SU-DHL-6 (cell line): Measurements from ENCODE around the gene SERPINA1.

Experiments used
- H2AFZ ChIP-seq: fragments of 200-600 bp; sonication (generic); 2 replicates; pipeline ENCODE4 v1.6.1; 2014; ENCODE audit warnings: low read depth, mild to moderate bottlenecking, moderate library complexity, mixed read lengths, antibody characterized with exemption, low read length; ENCODE audit not compliant: severe bottlenecking
- H3F3A ChIP-seq: fragments of 200-600 bp; shearing (Covaris generic); 2 replicates; pipeline ENCODE4 v1.6.0; 2016; ENCODE audit warnings: antibody characterized with exemption, mild to moderate bottlenecking; ENCODE audit not compliant: insufficient read depth
- H3K27ac ChIP-seq: fragments of 200-600 bp; sonication (generic); 2 replicates; pipeline ENCODE4 v1.5.1; 2016; ENCODE audit warnings: low read depth, mild to moderate bottlenecking, low read length, moderate library complexity, mixed read lengths
- H3K27me3 ChIP-seq: fragments of 200-600 bp; sonication (generic), shearing (Covaris generic); 2 replicates; pipeline ENCODE4 v1.6.0; 2014; ENCODE audit warnings: mild to moderate bottlenecking, low read length
- H3K36me3 ChIP-seq: fragments of 200-600 bp; sonication (generic); 2 replicates; pipeline ENCODE4 v1.6.1; 2014; ENCODE audit warnings: mild to moderate bottlenecking, low read length, mixed read lengths
- H3K4me2 ChIP-seq: fragments of 300-600, 200-600 bp; shearing (Covaris generic), sonication (generic); 2 replicates; pipeline ENCODE4 v1.6.0; 2014; ENCODE audit warnings: low read length, low read depth, mild to moderate bottlenecking; ENCODE audit not compliant: poor library complexity, severe bottlenecking
- H3K4me3 ChIP-seq: fragments of 200-600 bp; sonication (generic); 2 replicates; pipeline ENCODE4 v1.5.1; 2014; ENCODE audit warnings: antibody characterized with exemption, low read length, mild to moderate bottlenecking, mixed read lengths; ENCODE audit not compliant: insufficient read depth, poor library complexity, severe bottlenecking
- H3K79me2 ChIP-seq: fragments of 200-600 bp; sonication (generic); 2 replicates; pipeline ENCODE4 v1.6.1; 2014; ENCODE audit warnings: mild to moderate bottlenecking, low read length, moderate library complexity; ENCODE audit not compliant: insufficient read depth
- H3K9ac ChIP-seq: fragments of 200-600 bp; sonication (generic); 2 replicates; pipeline ENCODE4 v1.7.0; 2014; ENCODE audit warnings: mild to moderate bottlenecking, low read length
- H3K9me2 ChIP-seq: fragments of 200-600 bp; sonication (generic); replicated peaks from 2 replicates; pipeline ENCODE4 v1.6.1; 2014; ENCODE audit warnings: low read length; ENCODE audit not compliant: insufficient read depth
- H3K9me3 ChIP-seq: fragments of 200-600 bp; sonication (generic); 2 replicates; pipeline ENCODE4 v1.6.1; 2014; ENCODE audit warnings: low read length, mixed read lengths; ENCODE audit not compliant: insufficient read depth
- H4K20me1 ChIP-seq: fragments of 200-600 bp; sonication (generic); 2 replicates; pipeline ENCODE4 v1.6.1; 2014; ENCODE audit warnings: low read depth, mild to moderate bottlenecking, antibody characterized with exemption, low read length, moderate library complexity, mixed read lengths
- CTCF ChIP-seq: fragments of 200-600 bp; sonication (generic); IDR thresholded peaks from one replicate; pipeline ENCODE4 v1.5.1; 2017; ENCODE audit warnings: antibody characterized with exemption, mild to moderate bottlenecking, low read length, moderate library complexity; ENCODE audit not compliant: insufficient read depth, poor library complexity, severe bottlenecking
- EZH2phosphoT487 ChIP-seq: fragments of 200-600 bp; sonication (generic), shearing (Covaris generic); conservative IDR thresholded peaks from 2 replicates; pipeline ENCODE4 v1.6.1; 2018; ENCODE audit warnings: mild to moderate bottlenecking, antibody characterized with exemption, low read length, moderate library complexity, mixed read lengths

The SERPINA1 gene

GRCh38 chr14:94345344-94346064 is 42.9 kb downstream of the SERPINA1 start:
- TF ChIP-seq CTCF, result no peak
- no peak for TF ChIP-seq EZH2phosphoT487
- Histone ChIP-seq H3K36me3 (no peaks in the 10 kb centered on the region), H4K20me1 (no peaks in the 10 kb centered on the region), H3K9me3 (no peaks in the 10 kb centered on the region), H3K4me3 (no peak overlapping the region), H3F3A (no peaks in the 10 kb centered on the region), H3K27me3 (no peaks in the 10 kb centered on the region), H3K79me2 (no peaks in the 10 kb centered on the region), H3K9me2 (no peaks in the 10 kb centered on the region), H3K4me2 (no peak overlapping the region), H2AFZ (no peak overlapping the region), H3K27ac (no peak overlapping the region), H3K9ac (no peak overlapping the region)

- TF ChIP-seq CTCF (no peak), EZH2phosphoT487 (no peak)
- Histone ChIP-seq H3K9me3 (no peaks in the 10 kb centered on the region), H3K27ac (no peak overlapping the region), H4K20me1 (no peaks in the 10 kb centered on the region), H3K27me3 (no peaks in the 10 kb centered on the region), H3K79me2 (no peaks in the 10 kb centered on the region), H3K4me2 (no peak overlapping the region), H2AFZ (no peak overlapping the region), H3K36me3 (no peaks in the 10 kb centered on the region), H3K4me3 (no peak overlapping the region), H3K9me2 (no peaks in the 10 kb centered on the region), H3F3A (no peaks in the 10 kb centered on the region), H3K9ac (no peak overlapping the region)
These were observed 44.0 kb downstream of the SERPINA1 start for GRCh38 chr14:94344389-94344788.

- H3K27ac ChIP-seq, result no peak overlapping the region
- TF ChIP-seq CTCF, result no peak
- no peak for TF ChIP-seq EZH2phosphoT487
- H3K4me2 ChIP-seq, result no peak overlapping the region
These were observed 45.0 kb downstream of the SERPINA1 start for GRCh38 chr14:94343238-94344005.

More at GRCh38 chr14:94343238-94344005, 45.0 kb downstream of the SERPINA1 start:
- Histone ChIP-seq H3K9me2 (no peaks in the 10 kb centered on the region), H3K9me3 (no peaks in the 10 kb centered on the region), H3K27me3 (no peaks in the 10 kb centered on the region), H3F3A (no peaks in the 10 kb centered on the region), H3K4me3 (no peak overlapping the region), H3K9ac (no peak overlapping the region), H3K79me2 (no peaks in the 10 kb centered on the region), H2AFZ (no peak overlapping the region), H3K36me3 (no peaks in the 10 kb centered on the region), H4K20me1 (no peaks in the 10 kb centered on the region)
